IMR-90 (cell line): Measurements from ENCODE around the gene PGF.

Source experiments
- BHLHE40 ChIP-seq: fragments of 150-350 bp; IDR thresholded peaks from 2 replicates; pipeline ENCODE4 v1.6.1; 2016; ENCODE audit warnings: mild to moderate bottlenecking, low read depth, low read length
- CEBPB ChIP-seq: IDR thresholded peaks from 2 replicates; pipeline ENCODE4 v1.6.1; 2012; ENCODE audit warnings: low read depth, low read length, improper control_type of control experiment
- CHD1 ChIP-seq: IDR thresholded peaks from 2 replicates; pipeline ENCODE4 v1.6.1; 2012; ENCODE audit warnings: low read depth, low read length, improper control_type of control experiment
- FOS ChIP-seq: fragments of 150-350 bp; IDR thresholded peaks from 2 replicates; pipeline ENCODE4 v1.6.1; 2016; ENCODE audit warnings: low read depth, low read length
- MAFK ChIP-seq: IDR thresholded peaks from 2 replicates; pipeline ENCODE4 v1.6.1; 2012; ENCODE audit warnings: low read depth, low read length, improper control_type of control experiment
- MAZ ChIP-seq: IDR thresholded peaks from 2 replicates; pipeline ENCODE4 v1.6.1; 2012; ENCODE audit warnings: low read depth, mild to moderate bottlenecking, low read length, improper control_type of control experiment, moderate library complexity, borderline replicate concordance
- MXI1 ChIP-seq: IDR thresholded peaks from 2 replicates; pipeline ENCODE4 v1.6.1; 2012; ENCODE audit warnings: low read depth, mild to moderate bottlenecking, low read length, moderate library complexity, borderline replicate concordance
- POLR2A ChIP-seq: IDR thresholded peaks from 2 replicates; pipeline ENCODE4 v1.6.1; 2012; ENCODE audit warnings: mild to moderate bottlenecking, low read depth, low read length
- RAD21 ChIP-seq: IDR thresholded peaks from 2 replicates; pipeline ENCODE4 v1.6.1; 2012; ENCODE audit warnings: low read length, improper control_type of control experiment
- RCOR1 ChIP-seq: IDR thresholded peaks from 2 replicates; pipeline ENCODE4 v1.6.1; 2012; ENCODE audit warnings: mild to moderate bottlenecking, low read length, improper control_type of control experiment; ENCODE audit not compliant: insufficient replicate concordance
- TF ChIP-seq, protein P1 (sequence below): conservative IDR thresholded peaks from 2 replicates; pipeline ENCODE4 v1.5.1; 2012; ENCODE audit warnings: mild to moderate bottlenecking, low read depth, low read length, improper control_type of control experiment
- TF ChIP-seq, protein P2 (sequence below): fragments of 150-350 bp; IDR thresholded peaks from 2 replicates; pipeline ENCODE4 v1.6.1; 2016; ENCODE audit warnings: low read depth, mild to moderate bottlenecking, low read length, moderate library complexity, borderline replicate concordance

DNA sequence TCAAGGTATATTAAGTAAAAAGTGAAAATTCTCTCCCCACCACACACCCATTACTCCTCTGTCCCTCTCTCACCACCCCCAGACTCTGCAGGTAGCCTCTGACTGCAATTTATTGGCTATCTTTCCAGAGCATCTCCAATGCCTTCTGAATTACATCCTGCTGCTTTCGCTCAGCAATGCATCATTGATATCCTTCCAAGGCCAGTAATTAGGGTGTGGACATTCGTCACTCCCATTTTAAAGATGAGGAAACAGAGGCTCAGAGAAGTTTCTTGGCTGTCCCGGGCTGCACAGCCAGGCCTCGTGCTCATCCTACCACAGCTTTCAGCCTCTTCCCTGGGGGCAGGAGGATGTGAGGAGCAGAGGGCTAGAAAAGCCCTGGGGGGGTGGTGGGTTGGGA, 23.6 kb upstream of the PGF start:
- TF ChIP-seq, protein P1, sequence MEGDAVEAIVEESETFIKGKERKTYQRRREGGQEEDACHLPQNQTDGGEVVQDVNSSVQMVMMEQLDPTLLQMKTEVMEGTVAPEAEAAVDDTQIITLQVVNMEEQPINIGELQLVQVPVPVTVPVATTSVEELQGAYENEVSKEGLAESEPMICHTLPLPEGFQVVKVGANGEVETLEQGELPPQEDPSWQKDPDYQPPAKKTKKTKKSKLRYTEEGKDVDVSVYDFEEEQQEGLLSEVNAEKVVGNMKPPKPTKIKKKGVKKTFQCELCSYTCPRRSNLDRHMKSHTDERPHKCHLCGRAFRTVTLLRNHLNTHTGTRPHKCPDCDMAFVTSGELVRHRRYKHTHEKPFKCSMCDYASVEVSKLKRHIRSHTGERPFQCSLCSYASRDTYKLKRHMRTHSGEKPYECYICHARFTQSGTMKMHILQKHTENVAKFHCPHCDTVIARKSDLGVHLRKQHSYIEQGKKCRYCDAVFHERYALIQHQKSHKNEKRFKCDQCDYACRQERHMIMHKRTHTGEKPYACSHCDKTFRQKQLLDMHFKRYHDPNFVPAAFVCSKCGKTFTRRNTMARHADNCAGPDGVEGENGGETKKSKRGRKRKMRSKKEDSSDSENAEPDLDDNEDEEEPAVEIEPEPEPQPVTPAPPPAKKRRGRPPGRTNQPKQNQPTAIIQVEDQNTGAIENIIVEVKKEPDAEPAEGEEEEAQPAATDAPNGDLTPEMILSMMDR = no peak
- TF ChIP-seq RCOR1 (no peak), POLR2A (no peak), MAFK (no peak), RAD21 (no peak), MXI1 (no peak), BHLHE40 (no peak), MAZ (no peak), FOS (no peak), CEBPB (no peak), CHD1 (no peak)
- TF ChIP-seq, protein P2, sequence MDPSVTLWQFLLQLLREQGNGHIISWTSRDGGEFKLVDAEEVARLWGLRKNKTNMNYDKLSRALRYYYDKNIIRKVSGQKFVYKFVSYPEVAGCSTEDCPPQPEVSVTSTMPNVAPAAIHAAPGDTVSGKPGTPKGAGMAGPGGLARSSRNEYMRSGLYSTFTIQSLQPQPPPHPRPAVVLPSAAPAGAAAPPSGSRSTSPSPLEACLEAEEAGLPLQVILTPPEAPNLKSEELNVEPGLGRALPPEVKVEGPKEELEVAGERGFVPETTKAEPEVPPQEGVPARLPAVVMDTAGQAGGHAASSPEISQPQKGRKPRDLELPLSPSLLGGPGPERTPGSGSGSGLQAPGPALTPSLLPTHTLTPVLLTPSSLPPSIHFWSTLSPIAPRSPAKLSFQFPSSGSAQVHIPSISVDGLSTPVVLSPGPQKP = no peak
